PC-3 (cell line): ENCODE measurements around the gene RCCD1. TPM values are rescaled to one million over a fixed set of nuclear protein-coding genes. Genes with fewer than 3 reads are reported as not detected.

Source experiments
- ATAC-seq: fragments of 200-7000 bp; cut with Tn5 transposase; 2 replicates; pipeline ENCODE4 v1.9.1; 2020; ENCODE audit warnings: mild to moderate bottlenecking, moderate library complexity
- BruUV-seq: library from RNA; stranded (reverse); fragments of 400-500 nt; replicated peaks from 2 replicates; lab custom pipeline; 2021; lab: Mats Ljungman, UMichigan
- CTCF ChIA-PET: fragments of 300-600 bp; sonication (Branson Sonifier 250); formaldehyde crosslinking; loops from one replicate; lab custom pipeline; 2022; ENCODE audit warnings: antibody characterized with exemption; lab: Charles Lee
- POLR2A ChIA-PET: fragments of 300-600 bp; sonication (Branson Sonifier 250); formaldehyde crosslinking; loops from one replicate; lab custom pipeline; 2022; ENCODE audit warnings: antibody characterized with exemption; ENCODE audit not compliant: unreplicated experiment; lab: Charles Lee
- DNase-seq: peaks from one replicate; pipeline ENCODE4 v3.0.0-alpha.2; 2015
- H2AFZ ChIP-seq: fragments of 300-600 bp; sonication (generic); 2 replicates; pipeline ENCODE4 v1.6.0; 2016; ENCODE audit warnings: antibody characterized with exemption, low read length
- H3F3A ChIP-seq: fragments of 300-600 bp; sonication (generic); one replicate; pipeline ENCODE4 v1.6.0; 2017; ENCODE audit warnings: antibody characterized with exemption, low read length, control low read depth, mild to moderate bottlenecking; ENCODE audit not compliant: unreplicated experiment
- H3K27ac ChIP-seq: fragments of 300-600 bp; sonication (generic); 2 replicates; pipeline ENCODE4 v1.5.1; 2016; ENCODE audit warnings: mild to moderate bottlenecking, low read length
- H3K27me3 ChIP-seq: fragments of 300-600 bp; sonication (generic); 2 replicates; pipeline ENCODE4 v1.6.1; 2016; ENCODE audit warnings: low read length, mixed read lengths
- H3K36me3 ChIP-seq: fragments of 300-600 bp; sonication (generic); 2 replicates; pipeline ENCODE4 v1.6.1; 2016; ENCODE audit warnings: low read depth, mixed run types, low read length, mixed read lengths
- H3K4me1 ChIP-seq: fragments of 300-600 bp; sonication (generic); 2 replicates; pipeline ENCODE4 v1.5.1; 2016; ENCODE audit warnings: low read length; ENCODE audit not compliant: insufficient read depth
- H3K4me2 ChIP-seq: fragments of 300-600 bp; sonication (generic); 2 replicates; pipeline ENCODE4 v1.6.0; 2016; ENCODE audit warnings: low read length
- H3K4me3 ChIP-seq: fragments of 300-600 bp; sonication (generic); 2 replicates; pipeline ENCODE4 v1.5.1; 2016; ENCODE audit warnings: mild to moderate bottlenecking, low read length, mixed read lengths
- H3K79me2 ChIP-seq: fragments of 300-600 bp; sonication (generic); 2 replicates; pipeline ENCODE4 v1.6.1; 2017; ENCODE audit warnings: low read length, mixed read lengths
- H3K9ac ChIP-seq: fragments of 300-600 bp; sonication (generic); 2 replicates; pipeline ENCODE4 v1.6.0; 2016; ENCODE audit warnings: mild to moderate bottlenecking, low read length
- H3K9me2 ChIP-seq: fragments of 300-600 bp; sonication (generic); replicated peaks from 2 replicates; pipeline ENCODE4 v1.6.1; 2016; ENCODE audit warnings: mixed run types, low read length, mixed read lengths
- H3K9me3 ChIP-seq: fragments of 300-600 bp; sonication (generic); 2 replicates; pipeline ENCODE4 v1.6.1; 2016; ENCODE audit warnings: low read length, mixed read lengths
- H4K20me1 ChIP-seq: fragments of 300-600 bp; sonication (generic); 2 replicates; pipeline ENCODE4 v1.6.1; 2016; ENCODE audit warnings: low read length, mixed read lengths
- CTCF ChIP-seq: fragments of 300-600 bp; sonication (generic); conservative IDR thresholded peaks from 2 replicates; pipeline ENCODE4 v1.5.1; 2017; ENCODE audit warnings: antibody characterized with exemption, low read depth, mild to moderate bottlenecking, low read length
- EZH2 ChIP-seq: fragments of 300-600 bp; sonication (generic); IDR thresholded peaks from one replicate; pipeline ENCODE4 v1.6.1; 2017; ENCODE audit warnings: antibody characterized with exemption, mild to moderate bottlenecking, low read length; ENCODE audit not compliant: unreplicated experiment
- EZH2phosphoT487 ChIP-seq: fragments of 300-600 bp; sonication (generic); IDR thresholded peaks from 2 replicates; pipeline ENCODE4 v1.6.1; 2018; ENCODE audit warnings: mild to moderate bottlenecking, antibody characterized with exemption, low read length, borderline replicate concordance
- intact Hi-C: fragments of 100-400 bp; cut with micrococcal nuclease; formaldehyde crosslinking; loops from 2 replicates; pipeline ENCODE4 v1.9.0; 2023
- total RNA-seq: library from RNA; depleted of rRNA; stranded (reverse); fragments of >200 nt; gene quantifications from 2 replicates; pipeline ENCODE4 v1.2.3, GENCODE V29; 2014

Gene RCCD1
- total RNA-seq, 1 experiment from 2014 or later = 9.2 TPM

GRCh38 chr15:90911906-90912769, 42.5 kb upstream of the RCCD1 start:
- Histone ChIP-seq H3K36me3 (peaks cover 2% of the 10 kb centered on the region; the same call in 1 of the 2 replicates), H3K9me2 (no peaks in the 10 kb centered on the region), H3F3A (no peaks in the 10 kb centered on the region), H3K79me2 (no peaks in the 10 kb centered on the region), H3K27me3 (no peaks in the 10 kb centered on the region), H3K9me3 (no peaks in the 10 kb centered on the region), H2AFZ (no peak overlapping the region), H3K27ac (no peak overlapping the region), H4K20me1 (no peaks in the 10 kb centered on the region), H3K9ac (no peak overlapping the region), H3K4me3 (no peak overlapping the region), H3K4me2 (no peak overlapping the region), H3K4me1 (no peaks in the 10 kb centered on the region)
- intact Hi-C loops = no loop called here
- TF ChIP-seq EZH2 (no peak), EZH2phosphoT487 (no peak), CTCF (no peak)
- POLR2A ChIA-PET = no interaction called here
- ATAC-seq (no peak), DNase-seq (no peak)
- no TSS peak for BruUV-seq
- CTCF ChIA-PET = no interaction called here

DNA sequence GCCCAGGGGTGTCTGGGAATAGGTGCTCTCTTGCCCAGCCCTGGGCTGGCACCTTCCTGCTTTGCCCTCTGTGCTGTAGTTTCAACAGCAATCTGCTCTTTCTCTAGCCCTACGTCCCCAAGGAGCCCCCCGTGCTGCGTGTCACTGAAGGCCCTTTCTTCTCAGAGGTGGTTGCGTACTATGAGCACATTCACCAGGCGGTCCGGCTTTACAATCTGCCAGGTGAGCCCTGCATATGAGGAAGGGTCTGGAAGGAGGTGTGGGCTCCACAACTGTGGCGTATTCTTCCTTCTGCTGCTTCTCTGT, 42.0 kb upstream of the RCCD1 start:
- Histone ChIP-seq H3K27ac (no peak overlapping the region), H3F3A (no peaks in the 10 kb centered on the region), H3K4me1 (no peaks in the 10 kb centered on the region), H2AFZ (no peak overlapping the region), H3K4me3 (no peak overlapping the region), H3K27me3 (no peaks in the 10 kb centered on the region), H3K79me2 (no peaks in the 10 kb centered on the region), H3K9ac (no peak overlapping the region), H3K36me3 (no peaks in the 10 kb centered on the region; the same call in 1 of the 2 replicates), H3K9me3 (no peaks in the 10 kb centered on the region), H4K20me1 (no peaks in the 10 kb centered on the region), H3K4me2 (no peak overlapping the region), H3K9me2 (no peaks in the 10 kb centered on the region)
- DNase-seq = no peak
- ChIA-PET POLR2A (no interaction called here), CTCF (no interaction called here)
- BruUV-seq = no TSS peak
- no peak for TF ChIP-seq CTCF
- TF ChIP-seq EZH2 = no peak
- no peak for TF ChIP-seq EZH2phosphoT487
- ATAC-seq = no peak
- intact Hi-C loops = no loop called here

GRCh38 chr15:90913398-90913944, 41.2 kb upstream of the RCCD1 start:
- Histone ChIP-seq H3K9me2 (no peaks in the 10 kb centered on the region), H2AFZ (no peak overlapping the region), H3F3A (no peaks in the 10 kb centered on the region), H3K9me3 (no peaks in the 10 kb centered on the region), H3K27me3 (no peaks in the 10 kb centered on the region), H3K36me3 (no peaks in the 10 kb centered on the region; the same call in 1 of the 2 replicates), H4K20me1 (no peaks in the 10 kb centered on the region), H3K9ac (no peak overlapping the region), H3K4me2 (no peak overlapping the region), H3K4me3 (no peak overlapping the region), H3K4me1 (no peaks in the 10 kb centered on the region), H3K79me2 (no peaks in the 10 kb centered on the region), H3K27ac (no peak overlapping the region)
- ATAC-seq = no peak
- ChIA-PET POLR2A (no interaction called here), CTCF (interaction anchor here (0.8 kb wide), 1 partner anchor 11 kb away, joined by 4 read pairs; the partner anchor contains the start of gene MAN2A2)
- no TSS peak for BruUV-seq
- intact Hi-C loops = no loop called here
- no peak for DNase-seq
- TF ChIP-seq EZH2 = no peak
- TF ChIP-seq EZH2phosphoT487 = no peak
- TF ChIP-seq CTCF = no peak
